HG02852 (cell line): ENCODE results near the gene KCNJ6.
"Not testable (repeated sequence)": the region's sequence is repeated elsewhere in the genome, so short reads cannot be mapped to it uniquely, and the experiment has no call there.

Experiments used
- ATAC-seq: cut with Tn5 transposase; IDR thresholded peaks from one replicate; pipeline ENCODE4 v1.9.1; 2021; ENCODE audit warnings: mild to moderate bottlenecking, moderate library complexity; ENCODE audit not compliant: unreplicated experiment

Gene KCNJ6

DNA sequence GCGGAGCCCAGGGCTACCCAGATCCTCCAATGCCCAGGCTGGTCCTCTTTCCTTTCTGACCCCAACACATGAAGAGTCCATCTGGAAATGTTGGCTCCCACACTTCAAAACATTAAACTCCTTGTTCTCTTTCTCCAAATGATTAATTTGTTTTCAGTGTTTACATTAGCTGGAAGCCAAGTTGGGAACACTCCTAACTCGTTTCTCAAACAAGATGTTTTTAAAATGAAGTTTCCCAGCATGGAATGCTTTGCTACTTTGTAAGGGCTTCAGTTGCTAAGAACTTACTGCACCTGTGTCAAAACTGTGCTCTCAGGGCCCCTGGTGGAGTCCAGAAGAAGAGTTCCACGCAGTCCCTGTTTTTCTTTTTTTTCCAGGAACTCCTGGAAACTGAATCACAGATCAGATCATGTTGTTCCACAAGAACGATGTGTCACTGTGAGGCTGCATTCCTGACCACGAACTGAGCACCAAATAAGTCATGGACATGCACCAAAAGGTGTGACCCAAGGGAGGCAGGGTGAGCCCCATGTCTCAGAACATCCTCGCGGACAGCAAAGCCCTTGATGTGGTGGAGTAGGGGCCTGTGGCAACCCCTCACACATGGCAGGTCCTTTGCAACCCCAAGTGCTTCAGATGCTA is 257.3 kb downstream of the KCNJ6 start:
- no peak for ATAC-seq

GRCh38 chr21:37658121-37658816 is 258.0 kb downstream of the KCNJ6 start:
- no peak for ATAC-seq

- ATAC-seq, result no peak
These were observed 259.4 kb downstream of the KCNJ6 start for GRCh38 chr21:37656899-37657298.

- ATAC-seq, result no peak
These were observed 260.5 kb downstream of the KCNJ6 start for GRCh38 chr21:37655611-37656300.

GRCh38 chr21:37654596-37654995 is 261.7 kb downstream of the KCNJ6 start:
- ATAC-seq, result no peak

DNA sequence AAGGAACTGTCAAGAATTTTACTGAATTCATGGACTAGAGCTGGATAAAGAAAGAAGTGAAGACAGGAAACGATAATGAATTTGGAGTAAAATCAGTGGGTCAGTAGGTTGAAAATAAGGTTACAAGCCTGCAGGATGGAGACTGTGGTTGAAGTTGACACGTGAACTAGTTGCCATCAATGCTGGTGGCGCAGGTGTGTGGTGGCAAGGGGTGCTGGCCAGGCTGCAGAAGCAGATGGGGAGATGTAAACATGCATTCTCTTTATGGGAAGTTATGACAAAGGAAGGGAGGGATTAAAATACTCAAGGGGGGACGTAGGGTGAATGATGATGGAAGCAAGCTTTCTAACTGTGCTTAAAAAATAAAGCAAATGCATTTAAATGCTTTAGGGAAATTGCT is 263.1 kb downstream of the KCNJ6 start:
- no peak for ATAC-seq

DNA sequence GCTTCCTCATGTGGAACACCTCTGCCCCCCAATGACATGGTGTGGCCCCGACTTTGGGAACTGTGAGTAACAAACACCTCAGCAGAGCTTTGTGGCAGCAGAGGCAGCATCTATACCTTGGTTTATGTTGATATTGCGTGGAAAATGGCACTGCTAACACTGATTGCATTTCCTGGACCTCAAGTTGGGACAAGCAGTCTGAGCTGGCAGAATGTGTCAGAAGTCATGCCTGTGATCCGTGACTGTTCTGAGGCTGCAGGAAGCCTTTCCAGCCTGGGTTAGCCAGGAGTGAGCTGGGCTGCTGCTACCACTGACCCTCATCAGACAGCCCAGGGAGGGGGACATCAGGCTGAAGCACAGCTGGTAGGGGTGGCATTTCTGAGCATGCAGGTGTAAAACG is 268.5 kb downstream of the KCNJ6 start:
- ATAC-seq, result no peak

- not testable (repeated sequence) for ATAC-seq
These were observed 269.5 kb downstream of the KCNJ6 start for GRCh38 chr21:37646761-37647160.

DNA sequence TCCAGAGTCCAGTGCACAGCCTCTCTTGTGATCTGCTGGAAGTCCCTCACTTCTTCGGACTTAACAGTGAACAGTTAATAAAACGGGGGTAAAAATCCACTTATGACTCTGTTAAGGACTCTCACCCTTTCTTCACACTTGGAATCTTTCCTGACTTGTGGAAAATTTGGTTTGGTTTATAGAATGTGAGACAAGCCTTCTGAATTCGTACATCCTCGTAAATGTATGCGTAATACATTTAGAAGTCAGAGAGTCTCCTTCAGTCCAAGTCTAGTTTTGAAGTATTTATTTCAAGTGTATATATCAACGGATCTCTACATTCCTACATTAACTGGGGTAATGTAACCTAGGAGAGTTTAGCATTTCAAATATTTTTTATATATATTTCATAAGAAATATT is 270.4 kb downstream of the KCNJ6 start:
- ATAC-seq, result no peak

DNA sequence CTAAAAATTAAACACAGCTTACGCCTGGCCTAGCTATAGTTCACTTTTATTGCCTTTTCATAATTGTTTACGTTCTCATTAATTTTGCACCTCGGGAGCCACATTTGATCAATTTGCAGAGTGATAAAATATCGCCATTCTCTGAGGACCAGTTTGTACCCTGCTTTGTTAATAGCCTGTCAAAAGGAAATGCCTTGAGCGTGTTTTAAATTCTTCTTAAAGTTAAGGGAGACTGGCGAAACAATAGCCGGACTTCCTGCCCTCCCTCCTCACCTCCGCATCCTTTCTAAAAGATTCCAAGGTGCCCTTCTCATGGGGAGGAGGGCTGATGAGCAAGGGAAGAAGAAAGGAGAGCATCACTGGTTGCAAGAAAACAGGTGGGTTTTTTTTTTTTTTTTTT is 271.6 kb downstream of the KCNJ6 start:
- no peak for ATAC-seq

GRCh38 chr21:37643862-37644261 is 272.4 kb downstream of the KCNJ6 start:
- not testable (repeated sequence) for ATAC-seq

- ATAC-seq, result no peak
These were observed 273.8 kb downstream of the KCNJ6 start for GRCh38 chr21:37642493-37642892.

DNA sequence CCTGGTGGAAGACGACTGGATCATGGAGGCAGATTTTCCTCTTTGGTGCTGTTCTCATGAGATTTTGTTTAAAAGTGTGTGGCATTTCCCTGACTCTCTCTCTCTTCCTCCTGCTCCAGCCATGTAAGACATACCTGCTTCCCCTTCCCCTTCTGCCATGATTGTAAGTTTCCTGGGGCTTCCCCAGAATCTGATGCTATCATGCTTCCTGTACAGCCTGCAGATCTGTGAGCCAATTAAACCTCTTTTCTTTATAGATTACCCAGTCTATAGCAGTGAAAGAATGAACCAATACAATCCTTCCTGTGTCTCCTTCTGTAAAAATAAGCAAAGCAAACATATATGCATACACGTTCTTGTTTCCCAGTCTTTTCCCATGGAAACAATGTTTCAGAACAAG is 276.5 kb downstream of the KCNJ6 start:
- no peak for ATAC-seq

DNA sequence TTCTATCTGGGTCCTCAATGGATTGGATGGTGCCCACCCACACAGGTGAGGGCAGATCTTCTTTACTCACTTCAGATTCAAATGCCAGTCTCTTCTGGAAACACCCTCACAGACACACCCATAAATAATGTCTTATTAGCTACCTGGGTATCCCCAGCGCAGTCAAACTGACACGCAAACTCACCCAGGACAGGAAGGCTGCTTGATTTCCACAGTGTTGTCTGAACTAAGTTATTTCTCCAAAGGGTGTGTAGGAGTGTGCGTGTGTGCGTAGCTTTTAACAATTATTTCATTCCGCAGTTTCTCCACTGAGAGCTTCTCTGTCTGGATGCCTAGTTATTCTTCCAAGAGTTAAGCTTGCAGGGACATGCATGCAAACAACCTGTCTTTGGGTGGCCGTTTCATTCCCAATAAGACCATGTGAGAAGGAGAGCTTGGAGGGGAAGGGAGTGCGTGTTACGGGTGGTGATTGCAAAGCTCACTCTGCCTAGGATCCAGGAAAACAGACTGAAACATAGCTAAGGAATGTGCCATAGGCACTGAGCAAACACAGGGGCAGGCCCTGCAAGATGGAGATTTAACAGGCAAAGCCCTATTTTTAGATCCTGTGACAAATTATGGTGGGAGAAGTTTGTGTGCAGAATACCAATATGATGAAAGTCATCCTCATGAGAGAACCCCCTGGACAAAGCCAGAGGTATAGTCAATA is 280.0 kb downstream of the KCNJ6 start:
- no peak for ATAC-seq

- ATAC-seq, result peak; percentile 86
These were observed 284.7 kb downstream of the KCNJ6 start for GRCh38 chr21:37631319-37632117.

GRCh38 chr21:37630872-37631271 is 285.4 kb downstream of the KCNJ6 start:
- no peak for ATAC-seq

- ATAC-seq, result no peak
These were observed 287.9 kb downstream of the KCNJ6 start for GRCh38 chr21:37628362-37628761.

DNA sequence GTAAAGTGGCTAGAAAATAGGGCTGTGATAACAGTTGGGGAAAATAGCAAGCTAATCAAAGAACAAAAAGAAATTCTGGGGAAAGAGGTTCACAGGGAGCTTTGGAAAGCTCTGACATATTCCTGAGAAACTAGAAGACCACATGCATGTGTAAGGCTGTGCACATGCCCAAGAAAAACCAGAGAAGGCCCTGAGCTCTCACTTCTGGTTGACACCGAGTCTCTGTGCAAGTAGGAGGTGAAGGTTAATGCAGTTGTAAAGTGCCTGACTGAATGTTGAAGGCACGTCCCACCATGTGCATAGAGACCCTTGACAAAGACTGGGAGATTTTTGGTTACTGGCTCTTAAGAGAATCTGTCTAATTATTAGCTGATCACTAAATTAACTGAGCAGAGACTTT is 288.7 kb downstream of the KCNJ6 start:
- ATAC-seq, result no peak

DNA sequence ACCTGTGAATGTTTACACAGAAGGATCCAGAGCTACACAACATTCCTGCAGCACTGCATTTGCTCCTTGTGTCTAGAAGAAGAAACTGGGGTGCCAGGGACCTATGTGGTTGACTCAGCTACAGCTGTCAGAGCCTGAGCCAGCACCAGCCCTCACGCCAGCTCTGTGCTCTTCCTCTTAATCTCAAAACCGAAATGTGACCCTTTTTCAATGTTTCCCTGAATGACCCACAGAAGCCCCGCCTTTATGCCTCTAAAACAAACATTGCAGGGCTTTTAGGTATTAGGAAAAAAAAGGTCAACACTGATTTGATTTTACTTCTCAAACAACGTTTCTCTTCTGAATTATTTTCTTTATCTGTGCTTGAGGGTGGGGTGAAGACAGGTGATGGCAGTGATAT is 289.2 kb downstream of the KCNJ6 start:
- ATAC-seq, result no peak

DNA sequence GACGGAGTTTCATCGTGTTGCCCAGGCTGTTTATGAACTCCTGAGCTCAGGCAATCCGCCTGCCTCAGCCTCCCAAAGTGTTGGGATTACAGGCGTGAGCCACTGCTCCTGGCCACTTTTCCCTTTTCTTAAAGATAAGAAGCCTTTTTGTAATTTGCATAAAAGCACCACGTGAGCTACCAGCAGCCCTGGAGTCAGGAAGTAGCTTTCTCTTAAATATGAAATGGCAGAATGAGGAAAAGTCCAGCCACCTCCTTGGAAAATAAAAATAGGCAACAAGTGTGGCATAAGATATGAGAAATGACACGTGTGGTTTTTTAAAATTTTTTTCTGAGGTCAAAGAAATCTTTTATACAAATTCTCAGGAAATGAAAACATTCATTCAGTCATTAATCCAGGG is 289.9 kb downstream of the KCNJ6 start:
- ATAC-seq, result no peak

DNA sequence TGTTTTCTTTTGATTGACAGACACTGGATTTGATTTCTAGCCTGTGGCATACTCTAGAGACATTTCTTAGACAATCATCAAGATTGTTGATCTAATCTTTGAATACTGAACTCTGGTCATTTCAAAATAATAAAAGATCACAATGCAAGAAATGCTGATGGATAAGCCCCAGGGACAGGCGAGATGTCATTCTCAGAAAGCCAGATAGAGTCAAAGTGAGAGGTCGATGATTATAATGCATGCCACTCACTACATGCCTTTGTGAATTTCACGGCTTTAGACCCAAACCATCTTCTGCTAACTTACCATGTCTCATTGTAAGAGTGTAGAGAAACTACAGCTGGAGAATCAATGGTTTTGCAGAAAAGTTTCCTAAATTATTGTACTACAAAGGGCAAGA is 292.6 kb downstream of the KCNJ6 start:
- no peak for ATAC-seq
